Astrocyte of the spinal cord (primary cell): ENCODE data around the gene OR5B21.

Experiments
- DNase-seq: peaks from one replicate; pipeline ENCODE4 v3.0.0; 2011; ENCODE audit warnings: low read depth, low spot score
- H3K4me3 ChIP-seq: 2 replicates; pipeline ENCODE4 v1.5.1; 2011; ENCODE audit warnings: low read depth, mild to moderate bottlenecking, low read length, moderate library complexity
- CTCF ChIP-seq: IDR thresholded peaks from 2 replicates; pipeline ENCODE4 v1.5.1; 2012; ENCODE audit warnings: low read depth, mild to moderate bottlenecking, low read length, inconsistent platforms
- in situ Hi-C: cut with HindIII; loops from 2 replicates; pipeline ENCODE4 v1.10.0; 2017; ENCODE audit warnings: low sequenced_read_pairs

The OR5B21 gene

GRCh38 chr11:58471892-58472291 lies 36.0 kb downstream of the OR5B21 start:
- TF ChIP-seq CTCF, result no peak
- H3K4me3 ChIP-seq, result no peak overlapping the region
- DNase-seq, result no peak
- in situ Hi-C loops, result no loop called here

GRCh38 chr11:58466293-58466692 lies 41.6 kb downstream of the OR5B21 start:
- no peak for DNase-seq
- no peak overlapping the region for H3K4me3 ChIP-seq
- in situ Hi-C loops, result no loop called here
- no peak for TF ChIP-seq CTCF

- no peak overlapping the region for H3K4me3 ChIP-seq
- no peak for DNase-seq
- in situ Hi-C loops, result no loop called here
- TF ChIP-seq CTCF, result no peak
These were observed 42.2 kb downstream of the OR5B21 start for GRCh38 chr11:58465690-58466089.
